Stimulated activated naive CD4-positive, alpha-beta T cell treated with Interleukin-2 at 50 U/mL for 16 hours (primary cell): ENCODE data around the gene MED26.
A peak's percentile ranks its signal among the peaks of the same experiment; 100 is the strongest.

Experiments used
- DNase-seq: peaks from one replicate; lab custom pipeline; 2025; lab: John Stamatoyannopoulos, UW

The MED26 gene

DNA sequence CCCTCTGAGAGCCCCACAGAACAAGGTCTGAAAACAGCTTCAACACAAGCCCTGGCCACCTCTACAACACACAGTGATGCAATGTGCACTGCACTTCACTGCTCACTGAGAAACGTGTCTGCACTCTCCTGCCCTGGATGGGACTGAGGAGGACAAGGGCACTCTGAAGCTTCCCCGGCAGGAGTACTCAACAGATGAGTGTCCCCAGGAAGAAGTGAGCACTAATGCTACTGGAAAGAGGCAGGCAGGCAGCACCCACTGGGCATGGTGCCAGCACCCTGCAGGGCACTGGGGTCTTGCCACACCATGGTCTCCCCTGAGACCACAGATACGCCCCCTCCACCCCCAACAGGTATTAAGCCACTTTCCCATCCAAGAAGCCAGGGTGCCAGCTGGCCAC, 38.1 kb downstream of the MED26 start:
- no peak for DNase-seq

- DNase-seq, result no peak
Measured at GRCh38 chr19:16588824-16589577, 39.0 kb downstream of the MED26 start.

- peak; percentile 35 for DNase-seq
Measured at GRCh38 chr19:16587833-16588823, 39.9 kb downstream of the MED26 start.

GRCh38 chr19:16586991-16587832, 40.8 kb downstream of the MED26 start:
- DNase-seq, result peak; percentile 63

GRCh38 chr19:16586477-16586871, 41.5 kb downstream of the MED26 start:
- no peak for DNase-seq

DNA sequence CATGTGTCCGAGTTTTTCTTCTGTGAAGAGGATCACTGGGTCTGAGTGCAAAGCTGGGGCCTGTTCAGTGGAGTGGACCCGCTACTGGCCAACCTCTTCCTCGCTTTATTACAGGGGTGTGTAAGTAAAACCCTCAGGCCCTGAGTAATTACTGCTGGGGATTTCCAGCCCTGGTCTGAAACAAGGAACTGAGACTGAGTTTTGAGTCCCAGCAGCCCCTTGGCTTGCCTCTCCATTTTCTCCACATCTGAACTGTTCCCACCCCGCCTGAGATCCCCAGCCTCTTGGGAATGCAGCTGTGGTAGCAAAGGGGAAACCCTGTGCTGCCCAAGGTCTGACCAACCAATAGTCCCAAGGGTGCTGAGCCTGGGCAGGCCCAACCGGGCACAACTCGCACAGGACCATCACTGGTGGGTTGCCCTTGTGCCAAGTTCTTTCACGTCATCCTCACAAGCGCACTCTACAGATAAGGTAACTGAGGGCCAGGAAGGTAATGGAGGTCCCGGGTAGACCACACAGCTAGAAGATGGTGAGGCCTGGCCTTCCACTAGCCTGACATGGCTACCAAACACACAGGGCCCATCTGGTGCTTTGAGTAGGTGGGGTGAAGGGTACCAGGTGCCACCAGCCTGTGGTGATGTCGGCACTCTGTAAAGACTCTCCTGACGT, 42.1 kb downstream of the MED26 start:
- peak; percentile 43 for DNase-seq

DNA sequence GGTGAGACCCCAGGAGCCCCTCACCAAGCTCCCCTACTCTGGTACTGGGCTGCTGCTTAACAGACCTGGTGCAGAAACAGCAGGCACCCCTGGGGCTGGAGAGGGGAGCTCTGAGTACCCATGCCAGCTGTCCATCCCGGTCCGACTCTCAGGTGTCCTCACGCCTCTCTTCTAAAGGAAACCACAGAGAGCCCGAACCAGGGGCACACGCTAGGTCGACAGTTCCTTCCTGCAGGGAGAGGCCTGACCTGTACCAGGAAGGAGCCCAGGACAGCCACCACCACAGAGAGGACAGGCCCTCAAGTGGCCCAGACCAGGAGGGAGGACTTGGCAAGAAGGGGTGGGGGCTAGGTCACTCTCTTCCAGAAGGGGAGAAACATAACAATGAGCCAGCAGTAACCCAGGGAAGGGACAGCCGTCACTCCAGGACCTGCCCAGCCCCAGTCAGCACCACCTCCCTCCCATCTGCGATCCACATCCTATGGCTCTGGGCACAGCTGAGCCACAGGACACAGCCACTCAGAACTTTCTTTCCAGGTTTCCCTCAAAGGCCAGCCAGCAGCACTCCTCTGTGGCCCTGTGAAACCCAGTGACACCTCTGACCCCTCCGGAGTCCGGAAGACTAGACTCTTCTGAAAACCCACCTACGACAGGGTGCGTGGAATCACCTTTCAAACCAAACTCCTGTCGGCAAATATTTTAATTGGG, 42.8 kb downstream of the MED26 start:
- no peak for DNase-seq

DNA sequence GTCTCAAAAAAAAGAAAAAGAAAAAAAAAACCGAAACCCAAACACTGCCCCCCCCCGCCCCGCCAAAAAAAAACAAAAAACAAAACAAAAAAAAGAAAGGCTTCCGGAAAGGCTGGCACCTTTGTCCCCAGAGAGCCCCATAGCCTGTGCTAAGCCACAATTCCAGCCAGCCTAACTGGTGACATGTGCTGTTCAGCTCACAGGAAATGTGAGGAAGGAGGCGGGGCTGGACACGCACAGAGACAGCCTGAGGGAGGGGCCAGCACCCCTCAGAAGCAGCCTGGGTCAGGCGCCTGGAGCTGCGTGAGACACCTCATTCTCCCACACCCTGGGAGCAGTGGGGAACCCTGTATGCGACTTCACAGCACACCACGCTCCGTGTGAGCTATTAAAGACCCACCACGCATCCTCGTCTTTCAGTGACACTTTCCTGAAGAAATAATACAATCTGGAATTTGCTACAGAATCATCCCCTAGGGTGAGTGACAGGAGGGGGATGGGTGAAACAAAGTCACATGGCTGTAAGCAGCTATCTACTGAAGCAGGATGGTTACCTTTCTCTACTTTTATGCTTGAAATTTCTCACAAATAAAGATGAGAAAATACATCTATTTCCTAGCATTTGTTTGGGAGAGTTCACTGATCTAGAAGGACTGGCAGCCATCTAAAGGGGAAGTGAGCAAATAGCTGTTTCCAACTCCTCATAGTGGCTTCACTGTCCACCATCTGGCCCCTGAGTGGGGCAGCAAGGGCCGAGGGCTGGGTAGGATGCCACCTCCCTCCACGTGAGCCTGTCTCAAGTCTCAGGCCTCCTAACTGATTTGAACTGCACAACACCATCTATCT, 43.5 kb downstream of the MED26 start:
- peak; percentile 84 for DNase-seq

DNA sequence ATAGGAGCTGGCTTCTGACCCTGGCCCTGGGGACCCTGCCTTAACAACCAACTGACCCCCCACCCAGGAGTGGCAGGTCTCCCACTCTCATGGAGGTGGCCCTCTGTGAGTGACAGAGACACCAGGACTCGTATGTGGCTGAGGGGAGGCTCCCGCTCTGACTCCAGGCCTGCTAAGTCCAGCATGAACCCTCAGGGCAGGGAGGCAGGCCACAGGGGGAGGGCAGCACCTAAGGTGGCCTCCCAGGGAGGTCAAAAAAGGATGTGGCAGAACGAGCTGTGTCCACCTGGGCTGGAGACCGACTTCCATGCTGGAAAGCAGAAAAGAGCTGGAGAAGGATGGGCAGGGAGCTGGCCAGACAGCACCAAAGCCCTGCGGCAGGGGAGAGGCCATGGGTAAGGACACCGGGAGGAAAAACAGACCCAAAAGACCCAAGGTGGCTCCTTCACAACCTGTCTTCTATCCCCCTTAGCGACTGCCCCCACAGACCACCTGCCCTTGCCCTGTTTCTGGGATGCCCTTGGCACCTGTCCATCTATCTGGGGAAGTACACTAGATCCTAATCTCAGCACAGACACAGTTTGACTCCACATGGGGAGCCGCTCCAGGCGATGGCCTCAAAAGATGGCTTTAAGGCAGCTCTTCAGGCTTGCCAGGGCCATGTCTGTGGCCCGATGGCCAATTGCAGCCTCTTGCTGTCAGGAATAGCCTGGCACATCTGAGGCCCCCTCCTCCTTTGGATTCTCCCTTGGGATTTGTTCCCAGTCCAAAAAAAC, 45.3 kb downstream of the MED26 start:
- DNase-seq, result no peak

- no peak for DNase-seq
Measured at GRCh38 chr19:16581971-16582343, 46.0 kb downstream of the MED26 start.

GRCh38 chr19:16581145-16581970, 46.6 kb downstream of the MED26 start:
- DNase-seq, result no peak

DNA sequence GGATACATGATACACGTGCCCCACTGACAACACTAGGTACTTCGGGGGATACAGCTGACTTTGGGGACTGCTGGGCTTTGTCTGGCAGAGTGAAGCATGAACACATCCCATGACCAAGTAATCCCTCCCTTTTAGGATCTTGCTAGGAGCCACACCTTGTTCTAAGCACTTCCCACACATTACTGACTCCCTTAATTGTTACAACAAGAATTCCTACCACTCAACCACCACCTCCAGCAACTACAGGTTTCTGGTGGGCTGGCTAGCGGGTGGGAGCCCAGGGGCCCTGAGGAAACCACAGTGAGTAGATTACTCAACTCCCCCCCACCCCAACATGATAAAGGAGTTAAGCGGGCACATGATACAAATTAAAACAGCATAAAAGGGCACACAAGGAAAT, 48.6 kb downstream of the MED26 start:
- no peak for DNase-seq

GRCh38 chr19:16577531-16577985, 50.4 kb downstream of the MED26 start:
- DNase-seq, result no peak

DNA sequence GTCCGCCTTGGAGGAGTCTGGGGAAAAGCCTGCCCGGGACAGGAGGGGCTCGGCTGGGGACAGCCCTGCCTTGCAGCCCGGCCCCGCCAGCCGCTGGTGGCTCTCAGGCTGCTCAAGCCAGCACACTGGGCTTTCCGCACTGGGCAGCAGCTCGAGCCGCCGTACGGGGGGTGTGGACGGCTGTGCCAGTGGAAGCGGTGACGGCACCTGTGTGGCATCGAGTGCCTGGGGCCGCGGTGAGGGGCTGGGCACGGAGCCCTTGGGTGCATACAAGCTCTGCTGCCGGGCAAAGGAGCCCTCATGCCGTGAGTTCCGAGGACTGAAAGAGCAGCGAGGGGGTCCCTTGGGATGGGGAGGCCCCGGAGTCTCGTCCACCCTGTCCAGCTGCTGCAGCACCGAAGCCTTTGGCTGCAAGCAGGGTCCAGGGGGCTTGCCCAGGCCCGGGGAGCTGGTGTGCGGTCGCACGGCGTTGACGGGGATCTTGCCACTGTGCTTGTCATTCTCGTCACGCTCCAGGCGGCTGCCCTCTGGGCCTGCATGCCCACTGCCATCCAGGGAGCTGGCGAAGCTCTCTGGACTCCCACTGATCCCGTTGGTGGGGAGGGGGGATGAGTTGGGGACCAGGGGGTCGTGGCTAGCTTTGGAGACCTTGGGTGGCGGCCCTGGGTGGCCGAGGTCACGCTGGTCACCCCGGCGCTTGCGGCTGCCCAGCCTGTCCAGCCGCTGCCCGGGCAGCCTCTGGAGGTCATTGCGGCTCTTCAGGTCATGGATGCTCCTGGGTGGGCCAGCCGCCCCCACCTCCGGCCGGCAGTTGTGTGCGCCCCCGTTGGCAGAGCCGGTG, 51.1 kb downstream of the MED26 start:
- no peak for DNase-seq

GRCh38 chr19:16575861-16576689, 51.9 kb downstream of the MED26 start:
- no peak for DNase-seq

- no peak for DNase-seq
Measured at GRCh38 chr19:16575282-16575681, 52.7 kb downstream of the MED26 start.
